NT2/D1 (cell line): ENCODE measurements around the gene EXD3.

ENCODE experiments used
- SUZ12 ChIP-seq: IDR thresholded peaks from 2 replicates; pipeline ENCODE4 v1.6.1; 2011; ENCODE audit not compliant: insufficient read length, insufficient read depth; ENCODE audit errors: extremely low read depth
- YY1 ChIP-seq: IDR thresholded peaks from 2 replicates; pipeline ENCODE4 v1.6.1; 2011; ENCODE audit not compliant: insufficient read length, insufficient read depth
- ZNF274 ChIP-seq: IDR thresholded peaks from 2 replicates; pipeline ENCODE4 v1.6.1; 2011; ENCODE audit warnings: mild to moderate bottlenecking, low read depth, low read length

GRCh38 chr9:137310189-137311052 lies 112.5 kb downstream of the EXD3 start:
- no peak for TF ChIP-seq YY1
- TF ChIP-seq ZNF274, result no peak
- no peak for TF ChIP-seq SUZ12
